ENCODE measurements around the gene LARGE1.

DNA sequence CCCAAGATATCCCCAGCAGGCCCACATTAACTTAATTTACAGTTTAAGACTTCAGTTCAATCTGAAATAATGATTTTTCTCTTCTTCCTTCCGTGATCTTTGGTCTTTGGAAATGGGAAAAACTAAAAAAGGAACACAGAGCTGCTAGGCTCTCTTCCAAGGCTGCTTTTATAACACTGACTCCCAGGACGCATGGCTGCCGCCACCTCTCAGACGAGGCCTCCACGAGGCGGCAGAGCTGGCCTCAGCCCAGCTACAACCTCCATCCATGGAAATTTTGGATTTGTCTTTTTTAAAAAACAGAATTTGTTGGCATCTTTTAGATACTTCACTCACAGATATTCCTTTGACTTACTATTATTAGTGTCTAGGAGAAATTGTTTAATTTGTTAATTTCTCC is 476.6 kb downstream of the LARGE1 start:
- TF ChIP-seq, protein P1, sequence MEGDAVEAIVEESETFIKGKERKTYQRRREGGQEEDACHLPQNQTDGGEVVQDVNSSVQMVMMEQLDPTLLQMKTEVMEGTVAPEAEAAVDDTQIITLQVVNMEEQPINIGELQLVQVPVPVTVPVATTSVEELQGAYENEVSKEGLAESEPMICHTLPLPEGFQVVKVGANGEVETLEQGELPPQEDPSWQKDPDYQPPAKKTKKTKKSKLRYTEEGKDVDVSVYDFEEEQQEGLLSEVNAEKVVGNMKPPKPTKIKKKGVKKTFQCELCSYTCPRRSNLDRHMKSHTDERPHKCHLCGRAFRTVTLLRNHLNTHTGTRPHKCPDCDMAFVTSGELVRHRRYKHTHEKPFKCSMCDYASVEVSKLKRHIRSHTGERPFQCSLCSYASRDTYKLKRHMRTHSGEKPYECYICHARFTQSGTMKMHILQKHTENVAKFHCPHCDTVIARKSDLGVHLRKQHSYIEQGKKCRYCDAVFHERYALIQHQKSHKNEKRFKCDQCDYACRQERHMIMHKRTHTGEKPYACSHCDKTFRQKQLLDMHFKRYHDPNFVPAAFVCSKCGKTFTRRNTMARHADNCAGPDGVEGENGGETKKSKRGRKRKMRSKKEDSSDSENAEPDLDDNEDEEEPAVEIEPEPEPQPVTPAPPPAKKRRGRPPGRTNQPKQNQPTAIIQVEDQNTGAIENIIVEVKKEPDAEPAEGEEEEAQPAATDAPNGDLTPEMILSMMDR (conservative IDR thresholded peaks at IDR 0.05; ENCODE audit: low read length), result no peak
- TF ChIP-seq EZH2phosphoT487 (IDR thresholded peaks at IDR 0.05; ENCODE audit: borderline replicate concordance), result no peak
